COLO829 (cell line): Measurements from ENCODE around the gene CORO2A.

ENCODE experiments used
- DNase-seq: peaks from one replicate; pipeline ENCODE4 v3.0.0; 2012; ENCODE audit warnings: low spot score

Gene CORO2A, protein sequence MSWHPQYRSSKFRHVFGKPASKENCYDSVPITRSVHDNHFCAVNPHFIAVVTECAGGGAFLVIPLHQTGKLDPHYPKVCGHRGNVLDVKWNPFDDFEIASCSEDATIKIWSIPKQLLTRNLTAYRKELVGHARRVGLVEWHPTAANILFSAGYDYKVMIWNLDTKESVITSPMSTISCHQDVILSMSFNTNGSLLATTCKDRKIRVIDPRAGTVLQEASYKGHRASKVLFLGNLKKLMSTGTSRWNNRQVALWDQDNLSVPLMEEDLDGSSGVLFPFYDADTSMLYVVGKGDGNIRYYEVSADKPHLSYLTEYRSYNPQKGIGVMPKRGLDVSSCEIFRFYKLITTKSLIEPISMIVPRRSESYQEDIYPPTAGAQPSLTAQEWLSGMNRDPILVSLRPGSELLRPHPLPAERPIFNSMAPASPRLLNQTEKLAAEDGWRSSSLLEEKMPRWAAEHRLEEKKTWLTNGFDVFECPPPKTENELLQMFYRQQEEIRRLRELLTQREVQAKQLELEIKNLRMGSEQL

DNA sequence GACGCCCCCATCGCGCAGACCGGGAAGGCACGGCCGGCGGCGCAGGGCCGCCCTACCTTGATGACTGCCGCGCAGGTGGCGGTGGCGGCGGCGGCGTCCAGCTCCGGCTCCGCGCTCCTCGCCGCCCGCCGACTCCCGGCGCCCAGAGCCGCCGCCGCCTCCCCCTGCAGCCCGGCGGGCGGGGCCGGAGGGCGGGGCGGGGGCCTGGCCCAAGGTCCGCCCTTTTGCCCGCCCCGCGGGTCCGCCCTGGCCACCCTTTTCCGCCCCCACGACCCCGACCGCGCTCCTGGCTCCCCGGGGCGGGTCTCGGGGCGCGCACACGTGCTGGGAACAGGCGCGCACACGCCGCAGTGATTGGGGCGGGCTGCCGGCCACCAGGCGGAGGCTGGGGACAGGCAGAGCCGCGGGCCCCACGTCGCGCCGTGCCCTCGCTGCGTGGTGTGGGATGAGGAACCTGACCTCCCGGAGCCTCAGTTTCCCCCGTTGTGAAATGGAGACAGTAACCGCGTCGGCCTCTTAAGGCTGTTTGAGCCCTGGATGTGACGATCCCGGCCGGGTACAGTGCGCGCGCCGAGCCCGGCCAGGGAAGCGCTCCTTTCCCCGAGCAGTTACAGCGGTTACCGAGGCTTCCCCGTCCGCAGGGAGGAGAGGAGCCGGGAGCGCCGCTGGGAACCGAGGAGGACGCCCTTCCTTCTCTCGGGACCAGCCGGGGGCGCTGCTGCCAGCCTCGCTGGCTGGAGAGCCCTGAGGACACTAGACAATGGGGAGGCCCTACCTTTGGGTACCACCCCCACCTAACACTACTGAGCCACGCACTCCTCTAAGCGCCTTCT, at the start of gene CORO2A:
Gene CORO2A (minus strand): TSS at position 135 of the 833 bp plus-strand sequence. CDS start 34,977 bp downstream, outside the sequence.
- peak; percentile 60 for DNase-seq

DNA sequence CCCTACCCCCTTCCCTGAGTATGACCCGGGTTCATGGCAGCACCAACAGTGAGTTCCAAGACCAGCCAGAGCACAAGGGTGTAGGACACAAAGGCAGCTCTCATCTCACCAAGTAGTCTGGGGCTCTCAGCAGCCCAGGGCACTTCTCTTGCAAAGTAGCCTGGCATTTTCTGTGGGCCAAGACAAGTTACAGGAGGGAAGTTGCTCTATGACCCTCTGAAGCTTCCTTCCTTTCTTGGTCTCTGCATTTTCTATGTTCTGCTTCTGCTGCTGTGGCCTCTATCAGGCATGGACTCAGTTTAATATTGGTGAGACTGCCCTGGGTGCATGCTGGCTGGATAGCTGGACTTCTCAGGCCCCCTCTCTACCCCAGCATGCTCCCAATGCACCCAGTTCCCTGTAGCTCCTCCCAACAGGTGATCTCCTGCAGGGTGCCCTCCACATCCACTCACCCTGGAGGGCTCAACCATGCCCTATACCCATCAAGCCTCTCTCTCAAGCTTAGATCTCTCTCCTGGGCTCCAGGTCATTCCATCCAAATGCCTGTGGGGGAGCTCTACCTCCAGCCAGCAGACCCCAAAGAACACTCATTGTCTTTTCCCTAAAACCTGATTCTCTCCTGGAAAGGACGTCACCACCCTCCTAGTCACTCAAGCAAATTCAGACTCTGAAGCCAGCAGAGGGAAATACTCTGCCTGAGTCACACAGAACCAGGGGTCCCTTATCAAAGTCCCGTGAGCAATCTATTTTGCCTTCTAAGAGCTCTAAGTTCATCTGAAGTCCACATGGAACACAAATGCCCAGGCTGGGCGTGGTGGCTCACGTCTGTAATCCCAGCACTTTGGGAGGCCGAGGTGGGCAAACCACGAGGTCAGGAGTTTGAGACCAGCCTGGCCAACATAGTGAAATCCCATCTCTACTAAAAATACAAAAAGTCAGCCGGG, 49.2 kb upstream of the CORO2A start:
- DNase-seq = no peak

DNA sequence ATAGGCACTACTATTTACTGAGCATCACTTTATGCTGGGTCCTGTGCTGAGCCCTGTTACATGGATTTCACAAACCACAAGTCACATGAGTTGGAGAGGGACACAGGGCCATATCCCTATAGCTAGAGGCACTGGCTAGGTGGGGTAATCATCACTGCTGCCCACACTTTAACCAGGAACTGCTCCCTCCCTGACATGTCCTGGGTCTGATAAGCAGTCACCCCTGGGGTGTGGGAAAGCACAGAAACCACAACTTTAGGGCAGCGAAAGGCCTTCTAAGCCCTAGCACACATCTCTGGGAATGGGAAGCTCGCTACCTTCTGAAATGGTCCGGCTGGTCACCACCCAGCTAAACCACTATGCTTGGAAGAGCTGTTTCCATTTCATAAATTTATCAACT, 48.0 kb upstream of the CORO2A start:
- no peak for DNase-seq

DNA sequence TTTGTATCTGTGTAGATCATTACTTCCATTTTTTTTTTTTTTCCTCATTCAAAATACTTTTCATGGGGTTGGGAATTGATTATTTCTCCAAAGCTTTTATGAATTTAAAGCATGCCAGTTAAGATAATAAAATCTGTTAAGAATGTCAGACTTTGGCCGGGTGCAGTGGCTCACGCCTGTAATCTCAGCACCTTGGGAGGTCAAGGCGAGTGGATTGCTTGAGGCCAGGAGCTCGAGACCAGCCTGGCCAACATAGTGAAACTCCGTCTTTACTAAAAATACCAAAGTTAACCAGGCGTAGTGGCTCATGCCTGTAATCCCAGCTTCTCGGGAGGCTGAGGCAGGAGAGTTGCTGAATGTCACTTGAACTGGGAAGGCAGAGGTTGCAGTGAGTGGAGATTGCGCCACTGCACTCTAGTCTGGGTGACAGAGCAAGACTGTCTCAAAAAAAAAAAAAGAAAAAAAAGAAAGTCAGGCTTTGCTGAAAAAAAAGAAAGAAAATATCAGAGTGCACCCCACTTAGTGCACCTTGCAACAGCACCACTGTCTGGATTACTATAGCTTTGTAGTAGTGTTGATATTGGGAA, 44.6 kb upstream of the CORO2A start:
- DNase-seq = no peak

DNA sequence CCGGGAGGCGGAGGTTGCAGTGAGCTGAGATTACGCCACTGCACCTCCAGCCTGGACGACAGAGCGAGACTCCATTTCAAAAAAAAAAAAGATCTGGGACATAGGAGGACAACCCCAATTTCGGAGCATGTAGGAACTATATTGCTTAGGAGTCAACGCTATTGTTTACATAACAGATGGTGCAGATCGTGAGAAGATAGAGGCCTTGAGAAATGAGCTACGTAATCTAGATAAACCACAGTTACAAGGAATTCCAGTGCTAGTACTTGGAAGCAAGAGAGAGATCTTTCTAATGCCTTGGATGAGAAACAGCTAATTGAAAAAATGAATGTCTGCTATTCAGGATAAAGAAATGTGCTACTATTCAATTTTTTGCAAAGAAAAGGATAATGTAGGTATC, 42.7 kb upstream of the CORO2A start:
- DNase-seq = no peak

DNA sequence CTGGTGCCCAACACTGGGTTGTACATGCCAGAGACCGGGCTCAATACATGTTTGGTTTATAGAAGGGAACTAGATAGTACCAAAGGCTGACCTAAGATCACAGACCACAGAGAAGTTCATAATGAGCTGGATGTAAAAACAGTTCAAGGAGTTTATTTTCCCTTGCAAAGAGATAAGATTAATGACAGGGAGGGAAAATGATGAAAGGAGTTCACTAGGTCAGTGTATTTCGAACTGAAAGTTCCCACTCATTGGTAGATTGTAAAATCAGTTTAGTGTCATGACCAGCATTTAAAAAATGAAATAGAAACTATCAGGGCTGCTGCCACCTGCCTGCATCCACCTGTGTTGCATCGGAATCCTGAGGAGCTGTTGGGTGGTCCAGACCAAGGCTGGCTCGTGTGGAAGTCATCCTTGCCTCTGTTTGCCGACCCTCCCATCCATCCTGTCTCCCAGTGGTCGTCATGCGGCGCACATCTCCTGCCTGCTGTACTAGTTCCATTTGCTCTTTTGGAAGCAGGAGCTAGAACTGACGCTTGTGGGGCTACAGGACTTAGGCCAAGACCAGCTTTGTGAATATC, 41.9 kb upstream of the CORO2A start:
- no peak for DNase-seq

DNA sequence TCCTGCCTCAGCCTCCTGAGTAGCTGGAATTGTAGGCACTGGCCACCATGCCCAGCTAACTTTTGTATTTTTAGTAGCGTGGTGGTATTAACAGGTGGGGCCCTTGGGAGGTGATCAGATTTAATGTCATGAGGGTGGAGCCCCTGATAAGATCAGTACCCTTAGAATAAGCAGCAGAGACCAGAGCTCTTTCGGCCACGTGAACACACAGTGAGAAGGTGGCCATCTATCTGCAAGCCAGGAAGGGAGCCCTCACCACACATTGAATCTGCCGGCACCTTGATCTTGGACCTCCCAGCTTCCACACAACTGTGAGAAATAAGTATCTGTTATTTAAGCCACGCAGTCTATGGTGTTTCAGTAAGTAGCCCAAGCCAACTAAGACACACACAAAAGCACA, 40.5 kb upstream of the CORO2A start:
- no peak for DNase-seq

DNA sequence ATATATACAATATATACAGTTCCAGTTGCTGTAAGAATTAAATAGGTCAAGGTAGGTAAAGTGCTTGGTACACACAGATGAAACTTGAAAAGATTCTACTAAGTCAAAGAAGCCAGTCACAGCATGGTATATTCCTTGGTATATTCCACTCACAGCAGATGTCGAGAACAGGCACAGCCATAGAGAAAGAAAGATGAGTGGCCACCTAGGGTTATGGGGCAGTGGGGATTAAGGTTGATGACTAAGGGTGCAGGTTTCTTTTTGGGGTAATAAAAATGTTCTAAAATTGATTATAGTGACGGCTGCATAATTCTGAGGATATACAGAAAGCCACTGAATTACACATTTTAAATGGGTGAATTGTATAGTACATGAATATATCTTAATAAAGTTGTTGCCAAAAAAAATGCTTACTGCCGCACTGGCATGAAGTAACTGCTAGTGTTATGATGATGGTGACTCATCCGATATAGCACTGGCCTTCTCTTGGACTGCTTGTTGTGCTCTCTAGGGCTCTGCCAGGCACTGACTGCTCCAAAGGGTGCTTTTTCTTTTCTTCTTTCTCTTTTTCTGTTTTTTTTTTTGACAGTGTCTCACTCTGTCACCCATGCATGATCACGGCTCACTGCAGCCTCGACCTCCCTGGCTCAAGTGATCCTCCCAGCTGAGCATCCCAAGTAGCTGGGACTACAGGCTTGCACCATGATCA, 39.5 kb upstream of the CORO2A start:
- peak; percentile 62 for DNase-seq

DNA sequence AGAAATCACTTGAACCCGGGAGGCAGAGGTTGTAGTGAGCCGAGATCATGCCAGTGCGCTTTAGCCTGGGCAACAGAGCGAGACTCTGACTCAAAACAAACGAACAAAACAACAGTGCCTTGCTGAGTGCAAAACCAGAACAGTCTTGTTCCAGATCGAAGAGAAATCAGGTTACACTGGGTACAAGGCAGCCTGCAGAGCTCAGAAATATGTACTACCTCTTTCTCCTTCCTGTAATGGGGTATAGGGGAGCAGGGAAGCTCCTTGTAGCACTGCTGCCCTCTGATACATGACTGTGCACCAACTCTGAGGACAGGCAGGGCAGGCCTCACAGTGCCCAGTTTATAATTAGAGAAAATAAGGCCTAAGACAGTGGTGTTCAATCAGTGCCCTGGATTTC, 38.4 kb upstream of the CORO2A start:
- DNase-seq = no peak

DNA sequence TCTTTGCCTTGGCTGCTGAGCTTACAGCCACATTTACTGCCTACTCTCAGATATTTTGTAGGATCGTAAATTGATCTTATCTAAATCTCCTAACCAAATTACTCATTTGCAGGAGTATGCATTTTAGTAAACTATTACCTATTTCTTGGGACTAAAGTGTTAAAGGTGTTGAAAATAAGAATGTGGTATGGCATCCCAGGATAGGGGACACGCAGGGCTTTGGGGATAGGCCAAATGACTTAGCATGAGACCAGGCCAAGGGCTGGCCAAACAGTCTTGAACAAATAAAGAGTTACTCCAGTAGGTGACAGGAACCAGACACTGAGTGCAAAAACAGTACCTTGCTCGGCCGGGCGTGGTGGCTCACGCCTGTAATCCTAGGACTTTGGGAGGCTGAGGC, 37.9 kb upstream of the CORO2A start:
- no peak for DNase-seq

DNA sequence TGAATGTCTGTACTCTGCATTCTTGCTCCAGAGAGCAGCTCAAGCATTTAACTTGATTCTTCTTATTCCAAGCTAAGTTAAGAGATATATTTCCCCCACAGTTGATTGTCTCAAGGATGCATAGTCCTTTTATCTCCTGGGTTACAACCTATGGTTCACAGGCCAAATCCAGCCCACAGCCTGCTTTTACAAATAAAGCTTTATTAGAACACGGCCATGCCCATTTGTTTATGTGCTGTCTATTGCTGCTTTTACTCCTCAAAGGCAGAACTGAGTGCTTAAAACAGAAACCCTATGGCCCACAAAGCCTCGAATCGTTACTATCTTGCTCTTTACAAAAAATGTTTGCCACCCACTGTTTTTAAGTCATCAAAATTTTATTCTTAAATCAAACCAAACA, 37.2 kb upstream of the CORO2A start:
- no peak for DNase-seq

DNA sequence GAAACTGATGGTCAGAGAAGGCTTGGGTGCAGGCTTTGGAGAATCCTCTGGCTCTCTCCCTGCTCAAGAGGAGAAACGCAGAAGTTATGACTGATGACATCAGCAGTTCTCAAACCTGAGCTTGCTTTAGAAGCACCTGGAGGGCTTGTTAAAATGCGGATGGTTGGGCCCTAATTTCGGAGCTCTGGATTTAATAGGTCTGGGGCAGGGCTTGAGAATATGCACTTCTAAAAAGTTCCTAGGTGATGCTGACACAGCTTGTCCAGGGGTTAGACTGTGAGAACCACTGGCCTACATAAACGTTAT, 36.6 kb upstream of the CORO2A start:
- no peak for DNase-seq

DNA sequence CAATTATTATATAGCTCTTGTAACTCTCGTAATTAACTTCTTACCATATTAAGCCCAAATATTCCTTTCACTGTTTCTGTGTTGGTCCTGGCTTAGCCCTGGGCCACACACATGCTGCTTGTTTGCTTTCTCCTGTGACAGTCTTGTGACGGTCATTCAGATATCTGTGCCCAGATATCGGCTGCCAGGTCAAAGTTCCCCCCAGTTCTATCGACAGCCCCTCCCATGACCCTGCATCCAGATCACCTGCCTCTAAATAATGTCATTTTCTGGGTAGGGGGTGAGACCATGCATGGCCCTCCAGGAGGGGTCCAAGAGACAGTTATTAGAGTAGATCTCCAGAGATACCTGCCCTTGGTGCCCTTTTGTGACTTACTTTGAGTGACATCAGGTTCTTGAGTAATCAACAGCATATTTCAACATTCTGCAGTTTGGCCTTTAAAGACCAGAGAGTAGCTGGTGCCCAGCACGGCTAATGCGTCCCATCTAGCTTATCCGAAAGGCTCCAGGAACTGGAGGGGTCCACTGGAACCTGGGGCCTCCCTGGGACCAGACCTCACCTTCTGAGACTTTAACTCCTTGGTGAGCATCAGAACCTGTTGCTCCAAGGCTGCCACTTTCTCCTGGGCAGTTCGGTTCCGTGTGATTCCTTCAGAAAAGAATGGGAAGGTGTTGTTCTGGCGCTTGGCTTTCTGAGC, 36.1 kb upstream of the CORO2A start:
- DNase-seq = no peak

DNA sequence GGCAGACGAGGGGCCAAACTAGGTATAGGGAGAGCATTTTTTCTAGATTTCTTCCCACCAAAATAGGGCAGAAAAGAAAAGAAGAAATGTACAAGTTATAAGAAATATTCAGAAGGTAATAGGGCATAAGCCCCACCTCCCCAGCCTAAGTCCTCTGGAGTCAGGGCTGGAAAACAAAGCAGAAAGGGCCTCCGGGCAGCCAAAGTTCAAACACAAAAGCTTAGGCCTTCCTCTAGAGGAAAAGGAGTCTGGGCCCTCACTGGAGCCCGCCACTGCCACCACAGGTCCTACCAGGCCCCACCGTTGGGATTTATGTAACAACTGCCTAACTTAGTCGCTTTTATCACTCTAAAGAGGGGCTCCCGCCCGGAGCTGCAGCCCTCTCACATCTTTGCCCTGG, 35.4 kb upstream of the CORO2A start:
- no peak for DNase-seq

DNA sequence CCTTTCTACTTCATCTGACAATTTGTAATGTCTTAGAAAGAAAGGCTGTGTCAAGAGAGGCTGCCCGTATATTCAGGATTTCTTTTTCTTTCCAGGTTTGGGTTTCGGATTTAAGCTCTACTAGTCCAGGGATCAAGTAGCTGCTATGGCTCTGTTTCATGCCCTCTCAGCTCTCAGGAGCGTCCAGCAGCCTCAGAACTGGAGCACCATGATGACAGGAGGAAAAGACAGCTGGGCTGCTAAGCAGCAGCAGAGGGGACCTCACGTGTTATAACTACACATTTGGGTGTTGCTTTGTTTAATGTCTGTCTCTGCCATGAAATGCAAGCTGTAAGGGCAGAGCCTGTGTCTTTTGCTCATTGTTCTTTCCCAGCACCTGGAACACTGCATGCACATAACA, 34.5 kb upstream of the CORO2A start:
- no peak for DNase-seq

DNA sequence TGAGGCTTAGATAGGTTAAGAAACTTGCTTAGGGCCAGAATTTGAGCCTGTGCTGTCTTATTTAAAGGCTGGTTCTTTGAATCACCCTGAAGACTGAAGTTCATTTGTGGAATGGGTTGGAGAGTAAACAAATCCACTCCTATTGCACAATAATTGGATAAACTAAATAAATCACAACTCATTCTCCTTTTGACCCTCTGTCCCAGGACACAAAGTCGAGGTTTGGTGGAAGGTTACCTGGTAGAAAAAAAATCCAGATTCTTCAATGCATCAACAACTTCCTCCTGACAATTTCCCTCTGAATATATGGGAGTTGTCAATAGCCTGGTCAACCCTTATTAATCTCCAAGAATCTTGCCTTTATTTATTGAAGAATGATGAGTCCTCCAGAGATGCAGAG, 34.1 kb upstream of the CORO2A start:
- no peak for DNase-seq

DNA sequence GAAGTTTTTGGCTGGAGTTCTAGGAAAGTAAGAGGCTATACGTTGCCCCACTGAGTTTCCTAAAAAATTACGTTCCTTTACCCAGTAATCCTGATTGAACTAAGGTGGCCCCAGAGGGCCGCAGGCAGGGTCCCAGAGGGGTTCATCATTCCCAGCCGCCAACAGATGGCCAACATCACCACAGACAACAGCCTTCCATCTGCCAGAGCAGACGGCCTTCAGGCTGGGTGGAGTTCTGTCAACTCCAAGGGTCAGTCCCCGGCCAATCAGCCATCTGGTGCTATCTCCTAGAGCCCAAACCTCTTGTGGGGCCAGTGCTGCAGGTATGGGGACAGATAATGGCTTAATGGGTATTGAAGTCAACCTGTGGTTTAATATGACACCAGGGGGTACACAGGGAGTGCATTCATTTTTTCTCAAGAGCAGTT, 32.6 kb upstream of the CORO2A start:
- DNase-seq = no peak

DNA sequence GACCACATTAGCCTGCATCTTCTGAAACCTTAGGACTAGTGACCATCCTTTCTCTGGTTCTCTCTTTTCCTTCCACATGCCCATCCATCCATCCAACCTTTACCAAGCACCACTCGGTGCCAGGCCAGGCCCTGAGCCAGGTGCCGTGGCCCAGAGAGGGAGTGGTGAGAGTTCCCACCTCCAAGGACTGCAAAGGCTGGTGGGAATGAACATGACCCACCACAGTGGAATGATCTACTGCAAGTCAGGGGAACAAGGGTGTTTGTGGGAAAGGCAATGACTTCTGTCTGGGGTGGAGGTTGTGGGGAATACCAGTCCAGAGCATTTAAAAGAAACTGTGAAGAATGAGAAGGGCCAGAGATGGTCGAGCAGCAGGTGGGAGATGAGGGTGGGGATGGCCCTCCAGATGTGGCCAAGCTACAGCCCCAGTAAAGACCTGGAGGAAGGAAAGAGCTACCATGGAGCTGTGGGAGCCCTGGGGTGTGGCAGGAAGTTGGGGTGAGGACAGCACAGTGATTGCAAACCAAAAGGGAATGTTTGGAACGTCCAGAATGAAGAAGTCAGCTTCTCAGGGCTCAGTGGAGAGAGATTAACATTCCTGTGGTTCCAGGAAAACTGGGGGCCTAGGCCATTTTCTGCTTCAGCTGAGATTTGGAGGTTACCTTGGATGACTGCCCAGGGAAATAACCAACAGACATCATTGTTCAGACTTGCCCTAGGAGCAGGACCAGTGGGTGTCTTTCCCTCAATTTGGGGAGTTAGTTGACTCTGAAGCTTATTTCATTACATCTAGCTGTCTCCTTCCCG, 30.7 kb upstream of the CORO2A start:
- DNase-seq = peak; percentile 22

DNA sequence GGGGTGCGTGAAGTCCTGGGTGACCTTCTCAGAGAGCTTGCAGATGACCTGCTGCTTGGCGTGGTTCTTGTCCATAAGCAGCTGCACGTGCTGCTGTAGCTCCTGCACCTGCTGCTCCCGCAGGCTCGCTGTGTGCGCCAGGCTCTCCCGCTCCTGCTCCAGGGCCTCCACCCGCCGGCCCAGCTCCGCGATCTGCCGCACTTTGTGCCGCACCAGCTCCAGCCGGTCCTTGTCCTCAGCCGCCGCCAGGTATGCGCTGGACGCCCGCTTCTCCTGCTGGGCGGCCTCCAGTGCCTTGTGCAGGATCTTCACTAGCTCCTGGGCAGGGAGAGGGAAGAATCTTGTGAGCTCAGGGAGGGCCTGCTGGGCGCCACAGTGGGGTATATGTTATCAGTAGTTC, 28.5 kb upstream of the CORO2A start:
- no peak for DNase-seq
